ENCODE data around the gene MRC1.

DNA sequence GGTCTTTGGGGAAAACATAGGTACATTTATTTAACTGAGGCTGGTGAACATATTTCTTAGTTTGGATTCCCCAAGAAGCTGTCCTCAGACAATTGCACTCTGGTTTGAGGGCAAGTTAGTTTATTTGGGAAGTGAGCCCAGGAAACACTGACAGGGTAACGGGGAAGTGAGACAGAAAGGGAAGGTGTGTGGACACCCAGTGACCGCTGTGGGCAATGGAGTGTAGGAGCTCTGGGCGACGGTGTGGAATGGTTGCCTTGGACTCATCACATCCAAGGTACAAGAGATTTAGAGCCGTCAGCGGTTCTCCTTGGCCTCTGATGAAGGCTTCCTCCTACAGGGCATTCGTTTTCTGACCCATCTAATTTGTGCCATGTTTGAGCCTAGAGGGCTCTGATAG lies 7.1 kb downstream of the MRC1 start:
- TF ChIP-seq ZSCAN29 (IDR thresholded peaks at IDR 0.05) (no peak), MXI1 (IDR thresholded peaks at IDR 0.05; ENCODE audit: low read depth, low read length) (no peak)
- TF ChIP-seq, protein P1, sequence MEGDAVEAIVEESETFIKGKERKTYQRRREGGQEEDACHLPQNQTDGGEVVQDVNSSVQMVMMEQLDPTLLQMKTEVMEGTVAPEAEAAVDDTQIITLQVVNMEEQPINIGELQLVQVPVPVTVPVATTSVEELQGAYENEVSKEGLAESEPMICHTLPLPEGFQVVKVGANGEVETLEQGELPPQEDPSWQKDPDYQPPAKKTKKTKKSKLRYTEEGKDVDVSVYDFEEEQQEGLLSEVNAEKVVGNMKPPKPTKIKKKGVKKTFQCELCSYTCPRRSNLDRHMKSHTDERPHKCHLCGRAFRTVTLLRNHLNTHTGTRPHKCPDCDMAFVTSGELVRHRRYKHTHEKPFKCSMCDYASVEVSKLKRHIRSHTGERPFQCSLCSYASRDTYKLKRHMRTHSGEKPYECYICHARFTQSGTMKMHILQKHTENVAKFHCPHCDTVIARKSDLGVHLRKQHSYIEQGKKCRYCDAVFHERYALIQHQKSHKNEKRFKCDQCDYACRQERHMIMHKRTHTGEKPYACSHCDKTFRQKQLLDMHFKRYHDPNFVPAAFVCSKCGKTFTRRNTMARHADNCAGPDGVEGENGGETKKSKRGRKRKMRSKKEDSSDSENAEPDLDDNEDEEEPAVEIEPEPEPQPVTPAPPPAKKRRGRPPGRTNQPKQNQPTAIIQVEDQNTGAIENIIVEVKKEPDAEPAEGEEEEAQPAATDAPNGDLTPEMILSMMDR (IDR thresholded peaks at IDR 0.05 in 2 of 3, conservative IDR thresholded peaks at IDR 0.05 in 1 of 3; ENCODE audit: control insufficient read depth in 2 of 3, extremely low read depth in 1 of 3, insufficient read depth in 1 of 3, low read depth in 3 of 3, low read length in 3 of 3), result no peak

Measured in GM12878 (cell line).